OCI-LY7 (cell line): ENCODE data around the gene SLC2A4. TPM values are rescaled to one million over a fixed set of nuclear protein-coding genes. Genes with fewer than 3 reads are reported as not detected.

ENCODE experiments used
- BruUV-seq: library from RNA; stranded (reverse); fragments of 400-500 nt; replicated peaks from 2 replicates; lab custom pipeline; 2021; lab: Mats Ljungman, UMichigan
- CTCF ChIA-PET: fragments of 300-600 bp; sonication (Branson Sonifier 250); formaldehyde crosslinking; loops from one replicate; lab custom pipeline; 2022; ENCODE audit warnings: antibody characterized with exemption; ENCODE audit not compliant: unreplicated experiment; lab: Charles Lee
- POLR2A ChIA-PET: fragments of 300-600 bp; sonication (Branson Sonifier 250); formaldehyde crosslinking; loops from one replicate; lab custom pipeline; 2022; ENCODE audit warnings: antibody characterized with exemption; lab: Charles Lee
- DNase-seq: peaks from one replicate; pipeline ENCODE4 v3.0.0-alpha.2; 2015; ENCODE audit warnings: low spot score
- H2AFZ ChIP-seq: fragments of 200-600 bp; sonication (generic), shearing (Covaris generic); 2 replicates; pipeline ENCODE4 v1.6.1; 2014; ENCODE audit warnings: mild to moderate bottlenecking, antibody characterized with exemption, low read length, moderate library complexity
- H3K27ac ChIP-seq: fragments of 200-600 bp; sonication (generic); 2 replicates; pipeline ENCODE4 v1.5.1; 2014; ENCODE audit warnings: mixed run types, low read depth, mild to moderate bottlenecking, moderate library complexity, low read length, inconsistent platforms; ENCODE audit not compliant: poor library complexity, severe bottlenecking
- H3K36me3 ChIP-seq: fragments of 200-600 bp; sonication (generic); 2 replicates; pipeline ENCODE4 v1.6.1; 2014; ENCODE audit warnings: mild to moderate bottlenecking, antibody characterized with exemption, low read length, moderate library complexity, mixed read lengths; ENCODE audit not compliant: insufficient read depth
- H3K4me1 ChIP-seq: fragments of 200-600 bp; sonication (generic); 2 replicates; pipeline ENCODE4 v1.5.1; 2014; ENCODE audit warnings: mild to moderate bottlenecking, low read length; ENCODE audit not compliant: insufficient read depth, poor library complexity, severe bottlenecking
- H3K4me2 ChIP-seq: fragments of 200-600 bp; sonication (generic); 2 replicates; pipeline ENCODE4 v1.6.1; 2014; ENCODE audit warnings: mild to moderate bottlenecking, low read length
- H3K4me3 ChIP-seq: fragments of 200-600 bp; sonication (generic); 2 replicates; pipeline ENCODE4 v1.5.1; 2014; ENCODE audit warnings: mild to moderate bottlenecking, low read depth, low read length; ENCODE audit not compliant: poor library complexity, severe bottlenecking
- H3K79me2 ChIP-seq: fragments of 200-600 bp; sonication (generic); 2 replicates; pipeline ENCODE4 v1.6.1; 2016; ENCODE audit warnings: low read depth, mild to moderate bottlenecking, low read length, moderate library complexity, mixed read lengths; ENCODE audit not compliant: insufficient read depth
- H3K9me2 ChIP-seq: fragments of 200-600 bp; sonication (generic); 2 replicates; pipeline ENCODE4 v1.6.1; 2016; ENCODE audit warnings: mild to moderate bottlenecking, low read length, mixed read lengths; ENCODE audit not compliant: insufficient read depth
- H3K9me3 ChIP-seq: fragments of 200-600 bp; sonication (generic); 2 replicates; pipeline ENCODE4 v1.6.1; 2014; ENCODE audit warnings: mild to moderate bottlenecking, mixed run types, low read length, mixed read lengths
- H4K20me1 ChIP-seq: fragments of 200-600 bp; sonication (generic); 2 replicates; pipeline ENCODE4 v1.6.1; 2014; ENCODE audit warnings: mild to moderate bottlenecking, antibody characterized with exemption, low read length, moderate library complexity, mixed read lengths; ENCODE audit not compliant: insufficient read depth
- CTCF ChIP-seq: fragments of 200-600 bp; sonication (generic); conservative IDR thresholded peaks from 2 replicates; pipeline ENCODE4 v1.5.1; 2014; ENCODE audit warnings: mild to moderate bottlenecking, antibody characterized with exemption, low read length, moderate library complexity, mixed read lengths
- EZH2phosphoT487 ChIP-seq: fragments of 200-600 bp; sonication (generic); IDR thresholded peaks from 2 replicates; pipeline ENCODE4 v1.6.1; 2018; ENCODE audit warnings: low read depth, borderline replicate concordance, mild to moderate bottlenecking, mixed run types, antibody characterized with exemption, low read length, moderate library complexity, mixed read lengths
- intact Hi-C: fragments of 100-400 bp; cut with micrococcal nuclease; formaldehyde crosslinking; loops from one replicate; pipeline ENCODE4 v1.10.0; 2022; ENCODE audit not compliant: unreplicated experiment
- total RNA-seq, 2 experiments: library from RNA; depleted of rRNA in 1 of 2; stranded (reverse); fragments of >200 nt in 1 of 2; shearing (Covaris generic) in 1 of 2; gene quantifications; 2 replicates each; pipeline ENCODE4 v1.2.3, GENCODE V29; 2014 to 2022

SLC2A4 gene
- total RNA-seq, 2 experiments from 2014 or later, result 0.61 to 0.63 TPM

- Histone ChIP-seq H3K79me2 (peaks cover 43% of the 10 kb centered on the region), H3K36me3 (peaks cover 53% of the 10 kb centered on the region), H3K4me3 (peak overlapping the region; percentile 99), H3K9me3 (no peaks in the 10 kb centered on the region), H2AFZ (no peak overlapping the region), H3K27ac (peak overlapping the region; percentile 95), H4K20me1 (peaks cover 24% of the 10 kb centered on the region), H3K4me1 (peaks cover 45% of the 10 kb centered on the region), H3K4me2 (peak overlapping the region; percentile 77), H3K9me2 (no peaks in the 10 kb centered on the region)
- no TSS peak for BruUV-seq
- POLR2A ChIA-PET, result interaction anchor here (0.8 to 3.2 kb wide), 3 partner anchors 12 to 29 kb away, joined by 3 to 8 read pairs (median 5); partner anchors contain the start of genes ACAP1 and NEURL4
- intact Hi-C loops, result loop anchor here (1.0 to 2.0 kb wide), 3 partner anchors 21 to 94 kb away; partner anchors contain the start of genes ELP5 and NEURL4
- TF ChIP-seq CTCF, result no peak
- TF ChIP-seq EZH2phosphoT487, result no peak
- DNase-seq, result peak; percentile 69
- CTCF ChIA-PET, result no interaction called here
Measured at GRCh38 chr17:7307686-7308624, 26.4 kb downstream of the SLC2A4 start.

- H3K9me3 ChIP-seq, result no peaks in the 10 kb centered on the region
- peaks cover 24% of the 10 kb centered on the region for H4K20me1 ChIP-seq
- H3K4me2 ChIP-seq, result peak overlapping the region; percentile 77
- no peak overlapping the region for H2AFZ ChIP-seq
- CTCF ChIA-PET, result interaction anchor here (0.6 kb wide), 3 partner anchors 28 to 318 kb away, joined by 3 to 5 read pairs (median 3); partner anchors contain the start of gene ACAP1
- BruUV-seq, result TSS peak; percentile 95
- no peaks in the 10 kb centered on the region for H3K9me2 ChIP-seq
- H3K4me1 ChIP-seq, result peaks cover 54% of the 10 kb centered on the region
- no peak for TF ChIP-seq EZH2phosphoT487
- no peak for TF ChIP-seq CTCF
- POLR2A ChIA-PET, result interaction anchor here (0.6 to 3.2 kb wide), 4 partner anchors 11 to 28 kb away, joined by 3 to 8 read pairs (median 4); partner anchors contain the start of genes ACAP1 and NEURL4
- H3K36me3 ChIP-seq, result peaks cover 62% of the 10 kb centered on the region
- H3K4me3 ChIP-seq, result peak overlapping the region; percentile 99
- intact Hi-C loops, result no loop called here
- peaks cover 43% of the 10 kb centered on the region for H3K79me2 ChIP-seq
- peak overlapping the region; percentile 95 for H3K27ac ChIP-seq
- peak; percentile 76 for DNase-seq
Measured at GRCh38 chr17:7308625-7309433, 27.3 kb downstream of the SLC2A4 start.
